NT2/D1 (cell line): Measurements from ENCODE around the gene FGFBP2.

ENCODE experiments used
- SUZ12 ChIP-seq: IDR thresholded peaks from 2 replicates; pipeline ENCODE4 v1.6.1; 2011; ENCODE audit not compliant: insufficient read length, insufficient read depth; ENCODE audit errors: extremely low read depth
- YY1 ChIP-seq: IDR thresholded peaks from 2 replicates; pipeline ENCODE4 v1.6.1; 2011; ENCODE audit not compliant: insufficient read length, insufficient read depth
- ZNF274 ChIP-seq: IDR thresholded peaks from 2 replicates; pipeline ENCODE4 v1.6.1; 2011; ENCODE audit warnings: mild to moderate bottlenecking, low read depth, low read length

DNA sequence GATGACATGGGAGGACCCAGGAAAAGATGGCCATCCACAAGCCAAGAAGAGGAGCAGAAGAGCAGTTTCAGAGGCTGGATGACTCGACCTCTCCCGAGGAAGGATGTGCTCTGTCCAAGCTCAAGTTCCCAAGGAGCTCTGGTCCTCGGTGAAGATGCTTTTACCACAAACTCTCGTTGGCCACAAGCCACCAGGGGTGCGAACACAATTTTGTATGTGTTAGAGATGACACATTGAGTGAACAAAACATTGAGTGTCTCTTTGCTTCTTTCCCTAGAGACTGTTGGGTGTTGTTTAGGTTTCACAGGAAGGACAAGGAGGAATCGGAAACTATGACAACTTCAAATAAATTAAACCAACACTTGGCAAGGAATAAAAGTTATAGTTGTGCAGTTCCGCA lies 50.7 kb downstream of the FGFBP2 start:
- TF ChIP-seq SUZ12 (no peak), ZNF274 (no peak), YY1 (no peak)
